Activated CD4-positive, alpha-beta T cell treated with anti-CD3 and anti-CD28 coated beads for 4 hours (primary cell): ENCODE results near the gene GPATCH3.
A peak's percentile ranks its signal among the peaks of the same experiment; 100 is the strongest.
"Not testable (repeated sequence)": the region's sequence is repeated elsewhere in the genome, so short reads cannot be mapped to it uniquely, and the experiment has no call there.

Source experiments
- DNase-seq, 2 donors: peaks; one replicate each; pipeline ENCODE4 v3.0.0-alpha.2; 2020

The GPATCH3 gene

DNA sequence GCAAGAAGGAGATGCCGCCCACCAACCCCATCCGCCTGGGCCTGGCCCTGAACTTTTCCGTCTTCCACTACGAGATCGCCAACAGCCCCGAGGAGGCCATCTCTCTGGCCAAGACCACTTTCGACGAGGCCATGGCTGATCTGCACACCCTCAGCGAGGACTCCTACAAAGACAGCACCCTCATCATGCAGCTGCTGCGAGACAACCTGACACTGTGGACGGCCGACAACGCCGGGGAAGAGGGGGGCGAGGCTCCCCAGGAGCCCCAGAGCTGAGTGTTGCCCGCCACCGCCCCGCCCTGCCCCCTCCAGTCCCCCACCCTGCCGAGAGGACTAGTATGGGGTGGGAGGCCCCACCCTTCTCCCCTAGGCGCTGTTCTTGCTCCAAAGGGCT is 36.6 kb downstream of the GPATCH3 start:
- DNase-seq: no peak

DNA sequence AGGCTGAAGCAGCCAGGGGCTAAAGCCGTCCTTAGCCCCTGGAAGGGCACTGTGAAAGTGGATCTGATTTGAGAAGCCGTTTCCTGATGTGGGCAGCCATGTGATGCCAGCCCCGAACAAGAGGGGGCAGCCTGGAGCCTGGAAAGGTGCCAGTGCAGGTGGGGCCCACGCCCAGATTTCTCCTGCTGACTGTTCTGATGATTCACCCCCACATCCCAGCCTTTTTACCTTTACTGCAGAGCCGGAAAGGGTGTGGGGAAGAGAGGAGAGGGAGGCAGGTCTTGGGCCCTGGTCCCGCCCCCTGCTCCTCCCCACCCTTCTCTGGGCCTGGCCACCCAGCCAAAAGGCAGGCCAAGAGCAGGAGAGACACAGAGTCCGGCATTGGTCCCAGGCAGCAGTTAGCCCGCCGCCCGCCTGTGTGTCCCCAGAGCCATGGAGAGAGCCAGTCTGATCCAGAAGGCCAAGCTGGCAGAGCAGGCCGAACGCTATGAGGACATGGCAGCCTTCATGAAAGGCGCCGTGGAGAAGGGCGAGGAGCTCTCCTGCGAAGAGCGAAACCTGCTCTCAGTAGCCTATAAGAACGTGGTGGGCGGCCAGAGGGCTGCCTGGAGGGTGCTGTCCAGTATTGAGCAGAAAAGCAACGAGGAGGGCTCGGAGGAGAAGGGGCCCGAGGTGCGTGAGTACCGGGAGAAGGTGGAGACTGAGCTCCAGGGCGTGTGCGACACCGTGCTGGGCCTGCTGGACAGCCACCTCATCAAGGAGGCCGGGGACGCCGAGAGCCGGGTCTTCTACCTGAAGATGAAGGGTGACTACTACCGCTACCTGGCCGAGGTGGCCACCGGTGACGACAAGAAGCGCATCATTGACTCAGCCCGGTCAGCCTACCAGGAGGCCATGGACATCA is 37.2 kb downstream of the GPATCH3 start, which contains the start of gene SFN:
SFN (plus strand) TSS at position 369 of the 904 bp plus-strand sequence; CDS start at position 433, 64 bp downstream.
- peak; percentile 46 to 52 for DNase-seq

DNA sequence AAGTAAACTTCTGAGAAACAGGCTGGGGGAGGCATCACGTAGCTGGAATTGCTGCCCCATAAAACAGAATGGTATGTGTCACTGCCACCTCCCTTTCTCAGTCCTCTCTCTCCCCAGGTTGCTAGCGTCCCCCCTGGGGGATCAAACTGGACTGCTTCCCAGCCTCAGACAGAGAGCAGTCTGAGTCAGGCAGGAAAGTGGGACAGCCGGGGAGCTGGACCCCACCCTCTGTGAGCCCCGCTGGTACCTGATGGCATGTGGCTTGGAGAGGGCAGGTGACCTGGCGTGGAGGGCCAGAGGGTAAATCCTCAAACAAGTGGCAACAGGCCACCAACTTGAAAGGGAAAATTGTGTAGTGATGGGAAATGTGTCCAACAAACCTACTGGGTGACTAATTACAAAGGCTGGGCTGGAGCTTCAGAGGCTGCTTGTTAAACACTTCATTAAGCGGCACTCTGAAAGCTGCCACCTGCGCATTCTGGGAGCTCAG is 38.3 kb downstream of the GPATCH3 start:
- DNase-seq: no peak

DNA sequence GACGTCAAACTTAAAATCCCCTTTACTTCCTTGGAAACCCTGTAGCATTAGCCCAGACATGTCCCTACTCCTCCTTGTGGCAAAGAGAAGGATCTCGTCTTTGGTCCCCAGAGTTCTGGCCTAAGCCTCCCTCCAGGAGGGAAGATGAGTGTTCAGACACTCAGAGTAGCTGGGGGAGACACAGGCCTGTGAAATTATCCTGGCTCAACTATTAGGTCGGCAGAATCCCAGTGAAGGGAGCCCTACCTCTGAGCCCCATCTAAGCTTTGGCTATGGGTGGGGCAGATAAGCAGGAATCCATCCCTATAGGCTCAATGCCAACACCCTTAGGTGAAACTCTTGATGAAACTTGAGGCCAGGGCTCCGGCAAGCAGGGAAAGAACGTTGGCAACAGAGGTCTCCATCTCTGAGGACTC is 39.0 kb downstream of the GPATCH3 start:
- no peak for DNase-seq

DNA sequence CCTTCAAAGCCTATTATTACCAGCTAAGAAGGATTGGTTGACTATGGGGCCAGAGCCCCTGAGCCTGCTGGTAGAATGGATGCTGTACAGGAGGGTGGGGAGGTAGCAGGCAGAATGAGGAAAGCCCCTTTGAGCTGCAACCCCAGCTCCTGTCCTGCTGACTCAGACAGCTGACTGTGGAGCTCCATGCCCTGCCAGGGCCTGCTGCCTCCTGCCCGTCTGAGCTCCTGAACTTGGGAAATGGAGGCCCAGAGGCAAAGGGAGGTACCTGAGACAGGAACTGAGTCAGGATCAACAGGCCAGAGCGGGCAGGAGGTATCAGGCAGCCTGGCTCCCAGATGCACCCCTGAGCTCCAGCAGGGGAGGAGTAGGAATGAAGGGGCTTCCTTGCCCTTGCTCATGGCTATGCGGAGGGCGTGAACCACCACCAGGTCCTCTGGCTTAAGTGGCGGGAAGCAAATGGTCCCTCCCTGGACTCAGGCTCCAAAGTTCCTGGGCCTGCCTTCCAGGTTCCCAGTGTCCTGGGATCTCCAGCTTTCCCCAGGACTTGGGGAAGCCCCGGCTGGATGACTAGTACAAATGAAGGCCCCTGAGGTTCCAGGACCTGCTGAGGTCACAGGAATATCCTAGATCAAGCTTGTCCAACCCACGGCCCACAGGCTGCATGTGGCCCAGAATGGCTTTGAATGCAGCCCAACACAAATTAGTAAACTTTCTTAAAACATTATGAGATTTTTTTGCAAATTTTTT is 41.2 kb downstream of the GPATCH3 start:
- no peak for DNase-seq

- DNase-seq: no peak
Measured at GRCh38 chr1:26858160-26858559, 42.1 kb downstream of the GPATCH3 start.

GRCh38 chr1:26857473-26858060 is 42.7 kb downstream of the GPATCH3 start:
- DNase-seq: no peak

GRCh38 chr1:26856604-26857469 is 43.4 kb downstream of the GPATCH3 start:
- no peak for DNase-seq

GRCh38 chr1:26856181-26856580 is 44.1 kb downstream of the GPATCH3 start:
- no peak for DNase-seq

DNA sequence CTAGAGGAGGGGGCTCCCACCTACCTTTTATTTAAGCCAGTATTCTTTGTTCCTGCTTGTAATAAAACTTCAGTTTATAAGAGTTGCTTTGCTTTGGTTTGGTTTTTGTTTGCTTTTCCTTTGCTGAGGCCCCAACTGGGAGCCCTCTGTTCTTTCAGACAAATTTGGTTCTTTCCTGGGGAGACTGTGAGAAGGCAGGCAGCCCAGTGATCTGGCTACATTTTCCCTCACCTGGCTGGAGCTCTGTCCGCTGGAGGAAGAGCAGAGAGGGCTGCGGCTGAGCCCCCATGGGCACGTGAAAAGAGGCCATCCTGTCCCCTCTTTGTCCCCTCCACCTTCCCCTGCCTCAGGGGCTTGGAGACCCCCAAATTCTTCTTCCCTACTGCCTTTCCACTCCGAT is 44.6 kb downstream of the GPATCH3 start:
- no peak for DNase-seq

DNA sequence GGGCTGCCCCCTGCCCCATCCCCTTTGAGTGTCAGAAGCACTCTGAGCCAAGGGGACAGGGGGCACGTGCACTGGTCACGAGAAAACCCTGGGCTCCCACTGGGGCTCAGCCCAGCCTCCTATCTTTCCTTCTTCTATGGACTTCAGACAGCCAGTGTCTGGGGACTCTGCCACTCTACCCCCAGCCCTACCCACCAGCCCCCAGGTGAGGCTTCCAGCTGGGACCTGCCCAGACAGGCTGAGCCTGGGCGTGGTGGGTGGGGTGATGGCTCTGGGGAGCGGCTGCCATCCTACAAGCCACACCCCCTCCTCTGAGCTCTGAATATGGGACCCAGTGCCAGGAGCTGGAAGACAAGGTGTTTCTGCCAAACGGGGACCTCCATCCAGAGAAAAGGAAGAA is 45.4 kb downstream of the GPATCH3 start:
- DNase-seq: no peak

DNA sequence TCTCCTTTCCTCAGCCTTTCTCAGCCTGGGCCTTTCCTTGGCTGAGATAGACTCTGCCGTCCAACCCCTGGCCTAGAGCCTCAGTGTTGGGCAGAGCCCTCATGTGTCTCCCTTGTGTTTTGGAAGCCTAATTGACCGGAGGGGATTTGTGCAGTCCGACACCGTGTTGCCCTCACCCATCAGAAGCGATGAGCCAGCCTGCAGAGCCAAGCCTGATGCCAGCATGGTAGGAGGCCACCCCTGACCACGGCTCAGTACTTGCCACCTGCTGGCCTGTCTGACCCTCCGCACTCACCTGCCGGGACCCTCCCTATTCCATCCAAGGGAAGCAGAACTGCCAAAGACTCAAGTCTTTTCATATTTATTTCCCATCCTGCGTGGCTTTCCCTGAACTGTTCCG is 46.7 kb downstream of the GPATCH3 start:
- DNase-seq: no peak

DNA sequence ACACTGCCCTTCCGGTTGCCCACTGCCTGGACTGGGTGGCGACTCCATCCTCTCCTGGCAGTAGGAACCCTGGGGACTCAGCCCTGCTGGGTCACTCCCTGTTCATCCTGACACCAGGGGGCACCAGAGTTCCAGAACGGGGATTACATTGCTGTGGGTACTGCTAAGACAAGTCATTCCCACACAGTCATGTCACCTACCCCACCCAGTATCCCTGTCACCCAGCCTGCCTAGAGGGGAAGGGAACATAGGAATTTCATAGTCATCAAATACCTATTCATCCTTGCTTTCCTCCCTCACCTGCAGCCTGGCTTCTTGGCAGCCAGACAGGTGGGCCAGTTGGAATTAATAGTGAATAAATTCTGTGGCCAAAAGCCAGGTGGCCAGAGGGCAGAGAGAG is 47.1 kb downstream of the GPATCH3 start:
- peak; percentile 78 to 88 for DNase-seq

- no peak for DNase-seq
Measured at GRCh38 chr1:26852701-26853100, 47.6 kb downstream of the GPATCH3 start.

DNA sequence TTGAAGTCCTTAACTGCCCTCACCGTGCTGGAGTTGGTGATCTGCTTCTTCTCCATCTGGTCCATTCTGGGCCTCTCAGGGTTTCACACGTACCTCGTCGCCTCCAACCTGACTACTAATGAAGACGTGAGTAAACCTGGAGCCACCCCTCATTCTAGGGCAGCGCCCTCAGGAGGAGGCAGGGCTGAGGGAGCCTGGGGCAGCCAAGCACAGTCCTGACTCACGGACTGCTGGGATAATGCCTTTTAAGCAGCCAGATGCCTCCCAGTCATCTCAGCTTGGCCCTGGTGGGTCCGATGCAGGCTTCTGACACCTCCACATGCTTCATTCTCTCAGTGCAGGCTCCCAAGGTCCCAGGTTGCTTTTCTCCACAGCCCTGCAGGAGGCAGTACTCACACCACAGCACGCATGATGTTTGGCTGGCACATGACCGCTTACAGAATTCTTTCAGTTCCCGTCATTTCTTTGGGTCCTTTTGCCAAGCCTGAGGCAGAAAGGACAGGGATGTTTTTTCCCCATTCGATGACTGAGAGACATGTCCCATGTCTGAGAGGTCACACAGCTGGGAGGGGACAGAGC is 49.1 kb downstream of the GPATCH3 start:
- DNase-seq: no peak

DNA sequence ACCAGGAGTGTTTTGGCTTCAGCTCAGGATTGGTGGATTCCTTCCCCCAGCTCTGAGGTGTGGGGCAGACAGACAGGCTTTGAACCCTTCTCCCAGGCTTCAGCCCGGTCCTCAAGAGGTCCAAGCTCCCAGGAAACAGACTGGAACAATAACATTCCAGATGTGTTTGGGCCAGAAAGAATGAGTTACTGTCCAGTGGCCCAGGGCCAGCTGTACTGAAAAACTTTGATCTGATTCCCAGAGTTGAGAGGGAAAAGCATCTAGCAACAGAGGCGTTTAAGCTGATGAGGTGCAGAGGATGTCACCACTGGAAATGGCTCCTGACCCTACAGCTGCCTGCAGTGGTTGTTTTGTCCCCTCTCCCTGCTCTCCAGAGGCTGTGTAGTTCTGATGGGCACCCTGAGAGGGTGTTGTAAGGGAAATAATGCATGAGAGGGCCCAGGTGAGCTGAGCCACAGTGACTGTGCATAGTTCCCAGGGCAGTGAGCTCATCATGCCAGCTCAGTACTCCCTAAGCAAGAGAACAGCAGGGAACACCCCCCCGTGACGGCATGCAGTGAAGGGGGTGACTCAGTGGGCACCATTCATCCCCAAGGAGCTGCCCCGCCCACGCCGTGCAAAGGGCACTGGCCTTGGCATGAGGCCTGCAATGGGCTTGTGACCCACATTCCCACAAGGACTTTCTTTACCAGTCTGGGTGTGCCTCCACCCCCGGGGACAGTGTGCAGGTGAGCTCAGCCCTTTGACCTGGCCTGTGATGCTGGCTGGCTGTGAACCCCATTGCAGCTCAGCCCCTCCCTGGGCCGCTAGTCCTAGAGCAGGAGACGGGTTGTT is 51.1 kb downstream of the GPATCH3 start:
- DNase-seq: no peak

- DNase-seq: no peak
Measured at GRCh38 chr1:26848499-26848898, 51.8 kb downstream of the GPATCH3 start.

DNA sequence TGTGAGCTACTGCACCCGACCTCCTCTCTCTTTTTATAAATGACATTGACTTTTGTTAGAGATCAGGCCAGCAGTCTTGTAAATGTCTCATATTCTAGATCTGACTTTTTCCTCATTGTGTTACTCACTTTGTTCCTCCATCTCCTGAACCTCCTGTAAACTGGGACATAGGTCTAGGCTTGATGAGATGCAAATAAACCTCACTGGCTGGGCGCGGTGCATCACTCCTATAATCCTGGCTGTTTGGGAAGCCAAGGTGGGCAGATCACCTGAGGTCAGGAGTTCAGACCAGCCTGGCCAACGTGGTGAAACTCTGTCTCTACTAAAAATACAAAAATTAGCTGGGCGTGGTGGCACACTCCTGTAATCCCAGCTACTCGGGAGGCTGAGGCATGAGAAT is 52.4 kb downstream of the GPATCH3 start:
- DNase-seq: not testable (repeated sequence)

GRCh38 chr1:26844424-26845196 is 55.7 kb downstream of the GPATCH3 start:
- no peak for DNase-seq
